RWPE1 (cell line): ENCODE measurements around the gene C5orf58.

Source experiments
- CTCF ChIA-PET: fragments of 350-600 bp; sonication (Branson Sonifier 250); formaldehyde crosslinking; extraction: SDS; loops from one replicate; lab custom pipeline; 2021; lab: Yijun Ruan, JAX
- POLR2A ChIA-PET: fragments of 400-600 bp; formaldehyde crosslinking; extraction: SDS; loops from one replicate; lab custom pipeline; 2020; ENCODE audit warnings: antibody characterized with exemption; ENCODE audit not compliant: low non-redundant PET; lab: Yijun Ruan, JAX
- DNase-seq: peaks from one replicate; pipeline ENCODE4 v3.0.0; 2012; ENCODE audit warnings: low spot score
- H3K27ac ChIP-seq: fragments of 450-650 bp; 2 replicates; pipeline ENCODE4 v1.5.1; 2017
- CTCF ChIP-seq: fragments of 450-650 bp; conservative IDR thresholded peaks from 2 replicates; pipeline ENCODE4 v1.5.1; 2017; ENCODE audit warnings: low read depth, mild to moderate bottlenecking

C5orf58 gene

GRCh38 chr5:170206216-170206615, 26.6 kb upstream of the C5orf58 start:
- CTCF ChIA-PET, result no interaction called here
- TF ChIP-seq CTCF, result no peak
- DNase-seq, result no peak
- no peak overlapping the region for H3K27ac ChIP-seq
- POLR2A ChIA-PET, result no interaction called here

- POLR2A ChIA-PET, result no interaction called here
- no peak for TF ChIP-seq CTCF
- DNase-seq, result no peak
- H3K27ac ChIP-seq, result no peak overlapping the region
- CTCF ChIA-PET, result interaction anchor here (0.6 kb wide), 1 partner anchor 897 kb away, joined by 4 read pairs; no protein-coding TSS in a partner anchor
Measured at GRCh38 chr5:170206958-170207357, 25.8 kb upstream of the C5orf58 start.

- no peak for TF ChIP-seq CTCF
Measured at GRCh38 chr5:170211575-170212334, 21.0 kb upstream of the C5orf58 start.

GRCh38 chr5:170216257-170216864, 16.4 kb upstream of the C5orf58 start:
- no peak overlapping the region for H3K27ac ChIP-seq
- ChIA-PET CTCF (interaction anchor here (0.6 to 3.4 kb wide), 11 partner anchors 12 to 631 kb away, joined by 3 to 25 read pairs (median 3); no protein-coding TSS in a partner anchor), POLR2A (no interaction called here)
- peak; percentile 70 for TF ChIP-seq CTCF
- peak; percentile 73 for DNase-seq

More at GRCh38 chr5:170211575-170212334, 21.0 kb upstream of the C5orf58 start:
- POLR2A ChIA-PET, result interaction anchor here (0.5 kb wide), 1 partner anchor 1181 kb away, joined by 3 read pairs; no protein-coding TSS in a partner anchor
- peak; percentile 76 for DNase-seq
- no peak overlapping the region for H3K27ac ChIP-seq
- CTCF ChIA-PET, result interaction anchor here (0.7 to 1.8 kb wide), 3 partner anchors 10 to 231 kb away, joined by 3 to 6 read pairs (median 4); partner anchors contain the start of gene INSYN2B

- TF ChIP-seq CTCF, result no peak
- no peak overlapping the region for H3K27ac ChIP-seq
- DNase-seq, result no peak
- CTCF ChIA-PET, result interaction anchor here (0.6 to 3.4 kb wide), 4 partner anchors 8 to 260 kb away, joined by 3 to 25 read pairs (median 5); no protein-coding TSS in a partner anchor
- POLR2A ChIA-PET, result no interaction called here
Measured at GRCh38 chr5:170217831-170218230, 15.0 kb upstream of the C5orf58 start.

GRCh38 chr5:170218726-170219125, 14.1 kb upstream of the C5orf58 start:
- no peak for TF ChIP-seq CTCF
- H3K27ac ChIP-seq, result no peak overlapping the region
- no peak for DNase-seq
- CTCF ChIA-PET, result interaction anchor here (1.4 to 3.4 kb wide), 2 partner anchors 118 to 119 kb away, joined by 4 to 25 read pairs; no protein-coding TSS in a partner anchor
- POLR2A ChIA-PET, result no interaction called here
